ENCODE data around the gene LPIN1. TPM values are rescaled to one million over a fixed set of nuclear protein-coding genes. Genes with fewer than 3 reads are reported as not detected.

LPIN1 gene
- total RNA-seq, 1 experiment from 2014 or later, result 4.4 TPM

DNA sequence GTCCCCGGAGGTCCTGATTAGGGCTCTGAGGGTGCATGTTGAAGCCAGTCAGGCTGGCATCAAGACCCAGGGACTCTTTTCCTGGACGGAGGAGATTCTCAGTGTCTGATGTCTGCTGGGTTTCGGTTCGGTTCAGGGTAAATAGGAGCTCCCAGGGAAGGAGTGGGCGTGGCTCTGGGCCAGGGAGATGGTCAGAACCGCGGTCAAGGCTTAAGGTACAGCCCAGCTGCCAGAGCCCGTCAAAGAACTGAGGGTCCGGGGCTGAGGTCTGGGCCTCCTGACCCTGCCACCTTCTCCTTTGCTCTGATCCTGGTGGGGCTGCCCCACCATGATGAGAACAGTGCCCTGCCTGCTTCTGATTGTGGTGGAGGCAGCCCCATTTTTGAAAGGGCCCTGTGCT lies 39.8 kb downstream of the LPIN1 start:
- H2BK12ac ChIP-seq (ENCODE audit: insufficient read length, low read depth, low read length), result no peak overlapping the region
- Mint-ChIP-seq H3K4me1 (peaks cover 3 to 7% of the 10 kb centered on the region in 2 experiments; a peak in 2 of 4 replicates), H3K27me3 (ENCODE audit: low read depth) (peaks cover 5% of the 10 kb centered on the region), H3K9me3 (no peaks in the 10 kb centered on the region), H3K27ac (no peak overlapping the region), H3K4me3 (no peak overlapping the region), H3K36me3 (ENCODE audit: insufficient read depth in 1 of 3, low read depth in 3 of 3) (peaks cover 4 to 26% (median 22%) of the 10 kb centered on the region in 3 experiments; a peak in 6 of 7 replicates)
- H3K79me1 ChIP-seq (ENCODE audit: insufficient read depth, low read depth, low read length, poor library complexity, severe bottlenecking), result no peaks in the 10 kb centered on the region
- no peak overlapping the region for H2BK20ac ChIP-seq (ENCODE audit: low read depth, low read length, poor library complexity, severe bottlenecking)
- no peak overlapping the region for H2BK15ac ChIP-seq (ENCODE audit: low read depth, low read length)
- H3K4ac ChIP-seq (ENCODE audit: low read depth, low read length), result no peak overlapping the region
- H2BK5ac ChIP-seq (ENCODE audit: insufficient read length, low read length), result no peak overlapping the region
- no peak overlapping the region for H3K9ac ChIP-seq (ENCODE audit: extremely low read depth, insufficient read length, low read length)
- H4K8ac ChIP-seq (replicated peaks; ENCODE audit: insufficient read length, low read depth, low read length), result no peak overlapping the region
- no peaks in the 10 kb centered on the region for H3K9me3 ChIP-seq (ENCODE audit: control insufficient read depth, low read depth, low read length)
- H4K5ac ChIP-seq (ENCODE audit: insufficient read length, low read depth, low read length), result no peak overlapping the region
- no peak overlapping the region for H3K27ac ChIP-seq (ENCODE audit: insufficient read length, low read depth, low read length)
- H3K27me3 ChIP-seq (ENCODE audit: insufficient read depth, low read length), result no peaks in the 10 kb centered on the region
- H3K56ac ChIP-seq (ENCODE audit: insufficient read length, low read depth, low read length), result no peak overlapping the region
- no peaks in the 10 kb centered on the region for H3K79me2 ChIP-seq (ENCODE audit: insufficient read depth, low read length)
- H2BK120ac ChIP-seq (ENCODE audit: low read depth, low read length, poor library complexity, severe bottlenecking), result no peak overlapping the region
- no peak overlapping the region for H3K4me2 ChIP-seq (ENCODE audit: insufficient read depth, insufficient read length, low read length)
- H2AFZ ChIP-seq (ENCODE audit: low read length), result no peak overlapping the region
- H3K14ac ChIP-seq (ENCODE audit: insufficient read depth, low read length), result no peak overlapping the region
- H3K23me2 ChIP-seq (ENCODE audit: insufficient read length, low read depth, low read length, poor library complexity, severe bottlenecking), result no peaks in the 10 kb centered on the region
- H4K91ac ChIP-seq (ENCODE audit: insufficient read length, low read depth, low read length), result no peak overlapping the region
- no peak overlapping the region for H3K23ac ChIP-seq (ENCODE audit: insufficient read length, low read depth, low read length)
- H3K18ac ChIP-seq (ENCODE audit: insufficient read length, low read depth, low read length), result no peak overlapping the region
- no peak for TF ChIP-seq CTCF (conservative IDR thresholded peaks at IDR 0.05)
- WGBS (ENCODE audit: extremely low coverage, insufficient read length, low lambda C conversion rate), result no CpG with 5 or more reads among the region's 9 CpGs
- no peak overlapping the region for H3T11ph ChIP-seq (ENCODE audit: low read length)
- no peak for DNase-seq
- H4K20me1 ChIP-seq (ENCODE audit: control insufficient read depth, insufficient read depth, insufficient read length), result no peaks in the 10 kb centered on the region
- H2AK5ac ChIP-seq (ENCODE audit: insufficient read length, low read length), result no peak overlapping the region
- no peaks in the 10 kb centered on the region for H3K4me1 ChIP-seq (ENCODE audit: insufficient read depth, low read length)

Measured in H9 (cell line).